Right atrium auricular region (tissue), 2 donors: ENCODE results near the gene CNFN. TPM values are rescaled to one million over a fixed set of nuclear protein-coding genes. Genes with fewer than 3 reads are reported as not detected.

ENCODE experiments used
- DNase-seq: peaks from one replicate; pipeline ENCODE4 v3.0.0-alpha.2; 2019; ENCODE audit warnings: low spot score
- H3K27ac ChIP-seq, 2 donors: fragments of 200-600 bp; sonication (generic); 1 replicate in 1 of 2; 2 replicates in 1 of 2; pipeline ENCODE4 v1.5.1; 2016 to 2019
- H3K27me3 ChIP-seq, 2 donors: fragments of 200-600 bp; sonication (generic); one replicate each; pipeline versions ENCODE4 v1.5.1 to v1.6.0; 2017 to 2019
- H3K36me3 ChIP-seq: fragments of 200-600 bp; sonication (generic); one replicate; pipeline ENCODE4 v1.5.1; 2016
- H3K4me1 ChIP-seq, 2 donors: fragments of 200-600 bp; sonication (generic); one replicate each; pipeline versions ENCODE4 v1.5.1 to v1.6.0; 2017 to 2019
- H3K4me3 ChIP-seq, 2 donors: fragments of 200-600 bp; sonication (generic); 1 replicate in 1 of 2; 2 replicates in 1 of 2; pipeline ENCODE4 v1.5.1; 2017 to 2019; ENCODE audit warnings: mild to moderate bottlenecking in 1 of 2, moderate library complexity in 1 of 2
- H3K9me3 ChIP-seq, 2 donors: fragments of 200-600 bp; sonication (generic); one replicate each; pipeline ENCODE4 v1.5.1; 2019
- total RNA-seq, 2 donors: library from RNA; depleted of rRNA; stranded (reverse); fragments of >200 nt; gene quantifications; one replicate each; pipeline ENCODE4 v1.1.0, GENCODE V29; 2016
- TF ChIP-seq, protein P1 (sequence below), 2 donors: fragments of 200-600 bp; sonication (generic); IDR thresholded peaks; one replicate each; pipeline ENCODE4 v1.5.1; 2019; ENCODE audit warnings: antibody characterized with exemption in 2 of 2

CNFN gene
- total RNA-seq, 2 donors from 2014 or later: 1.1 TPM; not detected in 1

GRCh38 chr19:42428676-42429075 is 38.6 kb upstream of the CNFN start:
- TF ChIP-seq, protein P1, sequence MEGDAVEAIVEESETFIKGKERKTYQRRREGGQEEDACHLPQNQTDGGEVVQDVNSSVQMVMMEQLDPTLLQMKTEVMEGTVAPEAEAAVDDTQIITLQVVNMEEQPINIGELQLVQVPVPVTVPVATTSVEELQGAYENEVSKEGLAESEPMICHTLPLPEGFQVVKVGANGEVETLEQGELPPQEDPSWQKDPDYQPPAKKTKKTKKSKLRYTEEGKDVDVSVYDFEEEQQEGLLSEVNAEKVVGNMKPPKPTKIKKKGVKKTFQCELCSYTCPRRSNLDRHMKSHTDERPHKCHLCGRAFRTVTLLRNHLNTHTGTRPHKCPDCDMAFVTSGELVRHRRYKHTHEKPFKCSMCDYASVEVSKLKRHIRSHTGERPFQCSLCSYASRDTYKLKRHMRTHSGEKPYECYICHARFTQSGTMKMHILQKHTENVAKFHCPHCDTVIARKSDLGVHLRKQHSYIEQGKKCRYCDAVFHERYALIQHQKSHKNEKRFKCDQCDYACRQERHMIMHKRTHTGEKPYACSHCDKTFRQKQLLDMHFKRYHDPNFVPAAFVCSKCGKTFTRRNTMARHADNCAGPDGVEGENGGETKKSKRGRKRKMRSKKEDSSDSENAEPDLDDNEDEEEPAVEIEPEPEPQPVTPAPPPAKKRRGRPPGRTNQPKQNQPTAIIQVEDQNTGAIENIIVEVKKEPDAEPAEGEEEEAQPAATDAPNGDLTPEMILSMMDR (IDR thresholded peaks at IDR 0.05): no peak
- H3K4me3 ChIP-seq: no peak overlapping the region
- no peaks in the 10 kb centered on the region for H3K27me3 ChIP-seq
- H3K9me3 ChIP-seq: no peaks in the 10 kb centered on the region
- DNase-seq: no peak
- peaks cover 0 to 31% of the 10 kb centered on the region in 2 donors for H3K4me1 ChIP-seq
- no peak overlapping the region for H3K27ac ChIP-seq
- no peaks in the 10 kb centered on the region for H3K36me3 ChIP-seq

DNA sequence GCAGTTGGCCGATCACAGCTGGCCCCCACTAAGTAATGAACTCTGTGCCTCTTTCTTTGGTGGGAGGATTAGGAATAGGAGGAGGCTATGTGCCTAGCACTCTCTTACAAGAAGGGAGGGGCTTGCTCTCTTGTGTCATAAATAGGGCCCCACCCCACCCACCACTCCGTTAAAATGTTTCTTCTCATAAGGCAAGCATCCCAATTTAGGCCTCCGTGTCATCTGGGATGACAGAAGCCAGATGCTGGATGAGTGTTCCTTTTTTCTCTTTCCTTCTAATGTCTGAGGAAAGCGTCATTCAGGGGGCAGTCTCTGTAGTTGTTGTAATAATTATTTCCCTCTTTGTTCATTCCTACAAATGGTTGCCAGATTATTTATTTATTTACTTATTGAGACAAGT is 37.2 kb upstream of the CNFN start, which contains the start of gene LIPE:
Gene LIPE, minus strand, starts transcription at position 76 of the 400 bp plus-strand sequence. CDS start 239 bp downstream, outside the sequence.
- H3K4me3 ChIP-seq: no peak within 1 kb of the TSS
- H3K27ac ChIP-seq: no peak within 1 kb of the TSS
- TF ChIP-seq, protein P1 (IDR thresholded peaks at IDR 0.05): no peak
- H3K36me3 ChIP-seq: no peaks in the 10 kb centered on the region
- H3K4me1 ChIP-seq: peaks cover 0 to 24% of the 10 kb centered on the region in 2 donors
- DNase-seq: no peak
- no peaks in the 10 kb centered on the region for H3K27me3 ChIP-seq
- H3K9me3 ChIP-seq: no peaks in the 10 kb centered on the region

- no peak overlapping the region for H3K4me3 ChIP-seq
- no peaks in the 10 kb centered on the region for H3K27me3 ChIP-seq
- H3K4me1 ChIP-seq: peaks cover 0 to 27% of the 10 kb centered on the region in 2 donors
- H3K36me3 ChIP-seq: no peaks in the 10 kb centered on the region
- H3K9me3 ChIP-seq: no peaks in the 10 kb centered on the region
- no peak for DNase-seq
- no peak overlapping the region for H3K27ac ChIP-seq
- TF ChIP-seq, protein P1 (IDR thresholded peaks at IDR 0.05): no peak
Observed at GRCh38 chr19:42426643-42427042, 36.5 kb upstream of the CNFN start.

GRCh38 chr19:42424712-42425131 is 34.6 kb upstream of the CNFN start:
- H3K4me3 ChIP-seq: no peak overlapping the region
- no peak for DNase-seq
- H3K36me3 ChIP-seq: no peaks in the 10 kb centered on the region
- peaks cover 0 to 44% of the 10 kb centered on the region in 2 donors for H3K4me1 ChIP-seq
- H3K9me3 ChIP-seq: no peaks in the 10 kb centered on the region
- no peaks in the 10 kb centered on the region for H3K27me3 ChIP-seq
- TF ChIP-seq, protein P1 (IDR thresholded peaks at IDR 0.05): no peak
- peak overlapping the region in 1 of 2 donors; percentile 77 for H3K27ac ChIP-seq

GRCh38 chr19:42424345-42424707 is 34.2 kb upstream of the CNFN start:
- peak overlapping the region in 1 of 2 donors; percentile 61 for H3K4me3 ChIP-seq
- H3K4me1 ChIP-seq: peaks cover 0 to 48% of the 10 kb centered on the region in 2 donors
- TF ChIP-seq, protein P1 (IDR thresholded peaks at IDR 0.05): no peak
- DNase-seq: no peak
- no peaks in the 10 kb centered on the region for H3K9me3 ChIP-seq
- H3K27ac ChIP-seq: peak overlapping the region; percentile 71 to 77
- H3K27me3 ChIP-seq: no peaks in the 10 kb centered on the region
- H3K36me3 ChIP-seq: no peaks in the 10 kb centered on the region
